Stomach smooth muscle (tissue), 2 donors: Measurements from ENCODE around the gene TNNC1.

Source experiments
- H3K27ac ChIP-seq: one replicate; pipeline ENCODE4 v1.7.0; 2013; ENCODE audit warnings: mild to moderate bottlenecking, low read length, inconsistent platforms
- H3K27me3 ChIP-seq, 2 donors: one replicate each; pipeline ENCODE4 v1.7.0; 2013; ENCODE audit warnings: low read length in 2 of 2; ENCODE audit not compliant: insufficient read depth in 2 of 2, control insufficient read depth in 1 of 2
- H3K36me3 ChIP-seq, 2 donors: one replicate each; pipeline ENCODE4 v1.7.0; 2013; ENCODE audit warnings: low read length in 2 of 2; ENCODE audit not compliant: control insufficient read depth in 2 of 2, insufficient read depth in 2 of 2
- H3K4me1 ChIP-seq: one replicate; pipeline ENCODE4 v1.7.0; 2013; ENCODE audit warnings: low read length; ENCODE audit not compliant: control insufficient read depth, insufficient read depth
- H3K4me3 ChIP-seq, 2 donors: one replicate each; pipeline ENCODE4 v1.7.0; 2013; ENCODE audit warnings: low read length in 2 of 2
- H3K9ac ChIP-seq, 2 donors: one replicate each; pipeline ENCODE4 v1.7.0; 2013; ENCODE audit warnings: low read length in 2 of 2, mild to moderate bottlenecking in 1 of 2
- H3K9me3 ChIP-seq, 2 donors: one replicate each; pipeline ENCODE4 v1.7.0; 2013; ENCODE audit warnings: low read length in 2 of 2; ENCODE audit not compliant: control insufficient read depth in 2 of 2
- donor health status: healthy.
- donor health status: Pancreatic carcinoma.

The TNNC1 gene

DNA sequence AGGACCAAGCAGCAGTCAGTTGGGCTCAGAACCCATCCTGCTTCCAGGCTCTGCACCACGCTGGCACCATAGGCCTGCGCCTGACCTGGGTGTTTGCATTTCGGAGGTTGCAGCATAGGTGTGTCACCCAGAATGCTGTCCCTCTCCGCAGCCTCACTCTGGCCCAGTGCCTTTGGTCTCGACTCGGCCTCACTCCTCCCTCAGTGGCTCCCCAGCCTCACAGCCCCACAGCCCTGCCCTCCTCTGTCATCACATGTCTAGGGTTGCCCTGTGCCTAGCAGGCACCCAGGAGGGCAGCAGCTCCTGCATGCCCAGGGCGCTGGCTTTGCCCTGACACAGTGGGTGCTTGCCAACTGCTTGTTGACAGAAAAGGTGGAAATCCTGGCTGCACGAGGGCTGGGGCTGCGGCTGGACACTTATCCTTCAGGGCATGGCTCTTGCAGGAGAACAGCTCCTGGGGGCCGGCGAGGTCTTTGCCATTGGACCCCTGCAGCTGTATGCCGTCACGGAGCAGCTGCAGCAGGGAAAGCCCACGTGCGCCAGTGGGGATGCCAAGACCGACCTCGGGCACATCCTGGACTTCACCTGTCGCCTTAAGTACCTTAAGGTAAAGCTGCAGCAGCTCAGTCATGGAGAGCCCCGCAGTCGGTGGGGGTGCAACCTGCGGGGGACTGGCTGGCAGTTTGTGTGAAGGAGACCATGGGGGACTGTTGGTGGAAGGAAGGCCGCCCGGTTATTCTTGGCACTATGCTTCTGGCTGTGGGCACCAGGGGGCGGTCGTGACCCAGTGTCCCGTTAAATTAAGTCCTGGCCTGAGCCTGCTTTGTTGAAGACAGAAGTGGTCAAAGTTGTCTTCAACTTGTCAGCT is 17.8 kb upstream of the TNNC1 start:
- no peaks in the 10 kb centered on the region for H3K27me3 ChIP-seq
- no peaks in the 10 kb centered on the region for H3K9me3 ChIP-seq
- H3K36me3 ChIP-seq: peaks cover 29 to 55% of the 10 kb centered on the region in 2 donors
- no peak overlapping the region for H3K27ac ChIP-seq
- H3K9ac ChIP-seq: no peak overlapping the region
- peaks cover 14% of the 10 kb centered on the region for H3K4me1 ChIP-seq
- H3K4me3 ChIP-seq: no peak overlapping the region

DNA sequence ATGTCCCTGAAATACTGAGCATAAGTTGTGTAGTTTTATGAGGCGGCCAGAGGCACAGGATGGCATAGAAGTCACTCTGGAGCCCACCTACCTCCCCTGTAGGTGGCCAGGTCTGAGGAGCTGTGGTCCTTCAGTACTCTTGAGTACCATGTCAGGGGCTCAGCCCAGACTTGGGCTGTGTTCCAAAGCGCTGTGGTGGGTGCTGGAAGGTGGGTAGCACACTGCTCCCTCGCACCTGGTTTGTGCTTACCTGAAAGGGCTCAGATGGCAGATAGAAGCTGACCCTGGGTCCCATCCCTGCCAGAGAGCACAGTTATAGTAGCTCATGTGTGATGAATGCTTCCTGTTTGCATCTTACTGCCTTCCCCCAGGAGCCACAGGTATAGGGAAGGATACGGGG is 17.1 kb upstream of the TNNC1 start:
- no peaks in the 10 kb centered on the region for H3K9me3 ChIP-seq
- no peak overlapping the region for H3K4me3 ChIP-seq
- peaks cover 14% of the 10 kb centered on the region for H3K4me1 ChIP-seq
- H3K27me3 ChIP-seq: no peaks in the 10 kb centered on the region
- peaks cover 24 to 50% of the 10 kb centered on the region in 2 donors for H3K36me3 ChIP-seq
- no peak overlapping the region for H3K9ac ChIP-seq
- H3K27ac ChIP-seq: no peak overlapping the region

DNA sequence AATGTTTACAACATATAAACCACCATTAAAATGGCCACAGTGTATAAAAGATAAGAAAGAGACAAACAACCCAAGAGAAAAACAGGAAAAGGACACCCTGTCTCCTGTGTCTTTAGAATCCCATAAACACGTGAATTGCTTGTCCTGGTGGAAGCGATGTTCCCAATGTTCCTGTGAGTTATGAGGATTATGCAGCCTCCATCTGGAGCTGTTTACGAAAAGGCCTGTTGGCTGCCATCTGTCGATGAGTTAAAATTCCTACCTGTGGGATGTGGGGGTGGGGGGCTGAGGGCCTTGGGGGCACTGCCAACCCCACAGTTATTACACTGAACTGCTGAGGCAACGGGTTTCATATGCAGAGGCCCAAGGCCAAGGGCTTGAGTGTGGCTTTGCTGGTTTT is 15.2 kb upstream of the TNNC1 start:
- Histone ChIP-seq H3K9me3 (no peaks in the 10 kb centered on the region), H3K36me3 (peaks cover 22 to 45% of the 10 kb centered on the region in 2 donors), H3K4me3 (no peak overlapping the region), H3K27ac (no peak overlapping the region), H3K4me1 (peaks cover 14% of the 10 kb centered on the region), H3K27me3 (no peaks in the 10 kb centered on the region), H3K9ac (no peak overlapping the region)

- Histone ChIP-seq H3K36me3 (peaks cover 16 to 39% of the 10 kb centered on the region in 2 donors), H3K27me3 (no peaks in the 10 kb centered on the region), H3K9ac (no peak overlapping the region), H3K4me1 (peaks cover 14% of the 10 kb centered on the region), H3K4me3 (no peak overlapping the region), H3K27ac (no peak overlapping the region), H3K9me3 (no peaks in the 10 kb centered on the region)
These were observed 14.5 kb upstream of the TNNC1 start for GRCh38 chr3:52468336-52468735.

GRCh38 chr3:52463416-52463815 is 9.6 kb upstream of the TNNC1 start:
- Histone ChIP-seq H3K36me3 (peaks cover 25 to 31% of the 10 kb centered on the region in 2 donors), H3K9ac (no peak overlapping the region), H3K27me3 (no peaks in the 10 kb centered on the region), H3K9me3 (no peaks in the 10 kb centered on the region), H3K27ac (no peak overlapping the region), H3K4me1 (peaks cover 4% of the 10 kb centered on the region), H3K4me3 (no peak overlapping the region)

DNA sequence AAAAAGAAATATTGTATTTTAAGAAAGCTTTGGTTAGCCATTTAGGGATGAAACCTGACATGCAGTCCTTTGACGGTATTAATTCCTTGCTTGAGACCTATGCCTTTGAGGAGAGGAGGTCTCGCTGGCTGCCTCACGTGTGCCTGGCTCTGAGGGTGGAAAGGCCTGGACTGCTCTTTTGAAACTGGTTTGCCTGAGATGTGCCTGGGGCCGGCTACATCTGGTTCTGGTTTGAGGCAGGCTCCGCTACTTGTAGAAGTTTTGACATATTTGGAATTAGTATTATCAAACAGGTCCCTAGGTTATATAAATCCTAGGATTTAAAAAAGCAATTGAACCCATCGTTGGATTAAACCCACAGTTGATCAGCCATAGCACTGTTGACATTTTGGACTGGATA is 8.0 kb upstream of the TNNC1 start:
- H3K4me1 ChIP-seq: peaks cover 7% of the 10 kb centered on the region
- H3K27ac ChIP-seq: no peak overlapping the region
- peaks cover 31 to 41% of the 10 kb centered on the region in 2 donors for H3K36me3 ChIP-seq
- H3K9ac ChIP-seq: no peak overlapping the region
- no peaks in the 10 kb centered on the region for H3K9me3 ChIP-seq
- no peaks in the 10 kb centered on the region for H3K27me3 ChIP-seq
- no peak overlapping the region for H3K4me3 ChIP-seq

GRCh38 chr3:52458770-52459545 is 5.1 kb upstream of the TNNC1 start:
- Histone ChIP-seq H3K27me3 (no peaks in the 10 kb centered on the region), H3K36me3 (peaks cover 27 to 31% of the 10 kb centered on the region in 2 donors), H3K27ac (no peak overlapping the region), H3K9me3 (no peaks in the 10 kb centered on the region), H3K9ac (no peak overlapping the region), H3K4me1 (peaks cover 27% of the 10 kb centered on the region), H3K4me3 (no peak overlapping the region)

GRCh38 chr3:52458031-52458760 is 4.4 kb upstream of the TNNC1 start:
- Histone ChIP-seq H3K9me3 (no peaks in the 10 kb centered on the region), H3K4me3 (no peak overlapping the region), H3K27ac (no peak overlapping the region), H3K27me3 (no peaks in the 10 kb centered on the region), H3K36me3 (peaks cover 27 to 31% of the 10 kb centered on the region in 2 donors), H3K9ac (no peak overlapping the region), H3K4me1 (peaks cover 29% of the 10 kb centered on the region)

DNA sequence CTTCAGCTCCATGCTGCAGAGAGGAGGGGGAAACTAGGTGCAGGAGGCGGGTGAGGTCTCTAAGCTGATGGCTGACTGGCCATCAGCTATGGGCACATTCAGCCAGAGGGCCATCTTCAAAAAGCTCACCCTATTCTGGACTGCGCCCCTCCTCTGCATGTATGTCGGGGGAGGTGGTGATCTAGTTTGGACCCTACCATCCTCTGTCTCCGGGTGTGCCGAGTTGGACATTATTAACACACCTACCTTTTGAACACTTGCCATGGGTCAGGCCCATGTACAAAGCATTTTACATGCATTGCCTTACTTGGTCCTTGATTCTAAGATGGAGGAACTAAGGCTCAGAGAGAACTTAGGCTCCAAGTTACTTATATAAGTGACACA is 3.0 kb upstream of the TNNC1 start:
- H3K9ac ChIP-seq: peak overlapping the region; percentile 87 to 99
- peaks cover 29% of the 10 kb centered on the region for H3K4me1 ChIP-seq
- H3K27ac ChIP-seq: peak overlapping the region; percentile 85

DNA sequence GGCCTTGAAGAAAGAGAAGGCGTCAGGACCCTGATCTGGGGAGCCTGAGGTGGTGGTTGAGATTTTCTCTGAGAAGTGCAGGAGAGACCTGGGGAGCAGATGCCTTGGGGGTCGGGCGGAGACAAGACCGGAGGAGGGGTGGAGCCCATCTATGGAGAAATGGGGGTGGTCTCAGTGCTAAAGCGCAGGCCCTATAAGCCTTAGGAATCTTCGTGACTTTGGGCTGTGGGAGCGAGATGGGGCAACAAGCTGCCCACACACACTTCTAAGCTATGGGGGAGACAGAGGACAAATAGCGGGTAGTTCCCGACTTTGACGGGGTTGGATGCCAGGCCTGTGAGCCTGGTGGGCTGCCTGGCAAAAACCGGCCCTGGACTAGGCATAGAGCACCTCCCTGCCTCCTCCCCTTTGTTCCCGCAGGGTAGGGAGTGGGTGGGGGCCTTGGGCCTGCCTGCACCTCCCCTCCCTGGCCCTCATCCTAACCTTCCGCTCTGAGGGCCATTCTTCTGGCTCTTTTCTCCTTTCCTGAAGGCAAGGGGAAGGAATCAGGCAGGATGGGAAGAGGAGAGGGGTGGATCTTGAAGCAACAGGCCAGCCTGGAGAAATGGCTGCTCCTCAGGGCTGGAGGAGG is 2.4 kb upstream of the TNNC1 start:
- no peaks in the 10 kb centered on the region for H3K9me3 ChIP-seq
- peaks cover 24 to 27% of the 10 kb centered on the region in 2 donors for H3K36me3 ChIP-seq
- peak overlapping the region; percentile 87 to 99 for H3K9ac ChIP-seq
- peaks cover 29% of the 10 kb centered on the region for H3K4me1 ChIP-seq
- peak overlapping the region; percentile 85 for H3K27ac ChIP-seq
- H3K4me3 ChIP-seq: peak overlapping the region; percentile 58 to 92
- no peaks in the 10 kb centered on the region for H3K27me3 ChIP-seq

More for the DNA sequence above, 3.0 kb upstream of the TNNC1 start:
- Histone ChIP-seq H3K4me3 (peak overlapping the region; percentile 58 to 92), H3K27me3 (no peaks in the 10 kb centered on the region), H3K36me3 (peaks cover 26 to 27% of the 10 kb centered on the region in 2 donors), H3K9me3 (no peaks in the 10 kb centered on the region)
